ENCODE results near the gene PPM1L. TPM values are rescaled to one million over a fixed set of nuclear protein-coding genes. Genes with fewer than 3 reads are reported as not detected.

PPM1L gene
- total RNA-seq, 1 experiment from 2014 or later, result 7.3 TPM

GRCh38 chr3:160842021-160843005, 86.3 kb downstream of the PPM1L start:
- H3K79me1 ChIP-seq (ENCODE audit: insufficient read depth, low read depth, low read length, poor library complexity, severe bottlenecking), result no peaks in the 10 kb centered on the region
- no peak overlapping the region for H3K9ac ChIP-seq (ENCODE audit: extremely low read depth, insufficient read length, low read length)
- H2BK15ac ChIP-seq (ENCODE audit: low read depth, low read length), result no peak overlapping the region
- TF ChIP-seq, protein P1, sequence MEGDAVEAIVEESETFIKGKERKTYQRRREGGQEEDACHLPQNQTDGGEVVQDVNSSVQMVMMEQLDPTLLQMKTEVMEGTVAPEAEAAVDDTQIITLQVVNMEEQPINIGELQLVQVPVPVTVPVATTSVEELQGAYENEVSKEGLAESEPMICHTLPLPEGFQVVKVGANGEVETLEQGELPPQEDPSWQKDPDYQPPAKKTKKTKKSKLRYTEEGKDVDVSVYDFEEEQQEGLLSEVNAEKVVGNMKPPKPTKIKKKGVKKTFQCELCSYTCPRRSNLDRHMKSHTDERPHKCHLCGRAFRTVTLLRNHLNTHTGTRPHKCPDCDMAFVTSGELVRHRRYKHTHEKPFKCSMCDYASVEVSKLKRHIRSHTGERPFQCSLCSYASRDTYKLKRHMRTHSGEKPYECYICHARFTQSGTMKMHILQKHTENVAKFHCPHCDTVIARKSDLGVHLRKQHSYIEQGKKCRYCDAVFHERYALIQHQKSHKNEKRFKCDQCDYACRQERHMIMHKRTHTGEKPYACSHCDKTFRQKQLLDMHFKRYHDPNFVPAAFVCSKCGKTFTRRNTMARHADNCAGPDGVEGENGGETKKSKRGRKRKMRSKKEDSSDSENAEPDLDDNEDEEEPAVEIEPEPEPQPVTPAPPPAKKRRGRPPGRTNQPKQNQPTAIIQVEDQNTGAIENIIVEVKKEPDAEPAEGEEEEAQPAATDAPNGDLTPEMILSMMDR (conservative IDR thresholded peaks at IDR 0.05), result no peak
- no peak overlapping the region for H3T11ph ChIP-seq (ENCODE audit: low read length)
- H4K91ac ChIP-seq (ENCODE audit: insufficient read length, low read depth, low read length), result no peak overlapping the region
- no peak overlapping the region; a peak in 1 of 7 replicates for H3K27ac Mint-ChIP-seq
- peaks cover 3% of the 10 kb centered on the region; the same call in 1 of the 2 replicates for H3K4me1 ChIP-seq (ENCODE audit: insufficient read depth, low read length)
- H2BK5ac ChIP-seq (ENCODE audit: insufficient read length, low read length), result no peak overlapping the region
- no peaks in the 10 kb centered on the region for H3K4me1 Mint-ChIP-seq
- H2BK20ac ChIP-seq (ENCODE audit: low read depth, low read length, poor library complexity, severe bottlenecking), result no peak overlapping the region
- no peaks in the 10 kb centered on the region for H3K9me3 ChIP-seq (ENCODE audit: control insufficient read depth, low read depth, low read length)
- H4K8ac ChIP-seq (replicated peaks; ENCODE audit: insufficient read length, low read depth, low read length), result no peak overlapping the region
- H2AFZ ChIP-seq (ENCODE audit: low read length), result no peak overlapping the region
- no peak overlapping the region for H3K4ac ChIP-seq (ENCODE audit: low read depth, low read length)
- H3K14ac ChIP-seq (ENCODE audit: insufficient read depth, low read length), result no peak overlapping the region
- no peak overlapping the region for H3K4me3 Mint-ChIP-seq
- H3K23me2 ChIP-seq (ENCODE audit: insufficient read length, low read depth, low read length, poor library complexity, severe bottlenecking), result no peaks in the 10 kb centered on the region
- H3K36me3 Mint-ChIP-seq (ENCODE audit: insufficient read depth in 1 of 3, low read depth in 3 of 3), result no peaks in the 10 kb centered on the region; a peak in 1 of 7 replicates
- no peak overlapping the region for H3K23ac ChIP-seq (ENCODE audit: insufficient read length, low read depth, low read length)
- no peaks in the 10 kb centered on the region; the same call in 1 of the 2 replicates for H3K27me3 Mint-ChIP-seq (ENCODE audit: low read depth)
- no CpG with 5 or more reads among the region's 3 CpGs for WGBS (ENCODE audit: extremely low coverage, insufficient read length, low lambda C conversion rate)
- no peak overlapping the region for H3K56ac ChIP-seq (ENCODE audit: insufficient read length, low read depth, low read length)
- no peak overlapping the region for H2BK120ac ChIP-seq (ENCODE audit: low read depth, low read length, poor library complexity, severe bottlenecking)
- H3K9me3 Mint-ChIP-seq, result 0 out of 5 replicates have a peak, but pooled peaks cover 0 to 3% of the 10 kb centered on the region in 2 experiments
- DNase-seq, result no peak
- no peak overlapping the region for H3K27ac ChIP-seq (ENCODE audit: insufficient read length, low read depth, low read length)
- no peak overlapping the region for H3K4me2 ChIP-seq (ENCODE audit: insufficient read depth, insufficient read length, low read length)
- H4K20me1 ChIP-seq (ENCODE audit: control insufficient read depth, insufficient read depth, insufficient read length), result no peaks in the 10 kb centered on the region
- no peak overlapping the region for H2AK5ac ChIP-seq (ENCODE audit: insufficient read length, low read length)
- H2BK12ac ChIP-seq (ENCODE audit: insufficient read length, low read depth, low read length), result no peak overlapping the region
- no peak overlapping the region for H3K18ac ChIP-seq (ENCODE audit: insufficient read length, low read depth, low read length)
- H3K27me3 ChIP-seq (ENCODE audit: insufficient read depth, low read length), result no peaks in the 10 kb centered on the region
- H4K5ac ChIP-seq (ENCODE audit: insufficient read length, low read depth, low read length), result no peak overlapping the region
- no peaks in the 10 kb centered on the region for H3K79me2 ChIP-seq (ENCODE audit: insufficient read depth, low read length)
